ENCODE results near the gene FAM135A.
"Not testable (repeated sequence)": the region's sequence is repeated elsewhere in the genome, so short reads cannot be mapped to it uniquely, and the experiment has no call there.

Gene FAM135A

DNA sequence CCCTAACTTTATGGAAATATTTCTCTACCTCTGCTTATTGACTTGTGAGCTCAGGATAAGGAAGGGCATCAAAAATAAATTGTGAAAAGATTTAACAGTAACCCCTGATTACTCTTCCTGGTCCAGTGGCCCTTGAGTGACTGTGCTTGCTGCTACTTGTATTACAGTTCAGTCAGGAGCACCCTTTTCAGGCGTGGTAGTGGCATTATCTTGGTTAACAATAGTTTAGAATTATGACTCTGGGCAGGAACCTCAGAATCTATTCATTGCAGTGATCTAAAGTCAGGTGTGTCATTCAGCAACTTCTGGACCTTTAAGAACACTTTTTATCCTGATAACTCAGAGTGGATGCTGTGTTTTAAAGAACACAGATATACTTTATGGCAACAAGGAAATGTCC, 43.4 kb downstream of the FAM135A start:
- TF ChIP-seq, protein P1, sequence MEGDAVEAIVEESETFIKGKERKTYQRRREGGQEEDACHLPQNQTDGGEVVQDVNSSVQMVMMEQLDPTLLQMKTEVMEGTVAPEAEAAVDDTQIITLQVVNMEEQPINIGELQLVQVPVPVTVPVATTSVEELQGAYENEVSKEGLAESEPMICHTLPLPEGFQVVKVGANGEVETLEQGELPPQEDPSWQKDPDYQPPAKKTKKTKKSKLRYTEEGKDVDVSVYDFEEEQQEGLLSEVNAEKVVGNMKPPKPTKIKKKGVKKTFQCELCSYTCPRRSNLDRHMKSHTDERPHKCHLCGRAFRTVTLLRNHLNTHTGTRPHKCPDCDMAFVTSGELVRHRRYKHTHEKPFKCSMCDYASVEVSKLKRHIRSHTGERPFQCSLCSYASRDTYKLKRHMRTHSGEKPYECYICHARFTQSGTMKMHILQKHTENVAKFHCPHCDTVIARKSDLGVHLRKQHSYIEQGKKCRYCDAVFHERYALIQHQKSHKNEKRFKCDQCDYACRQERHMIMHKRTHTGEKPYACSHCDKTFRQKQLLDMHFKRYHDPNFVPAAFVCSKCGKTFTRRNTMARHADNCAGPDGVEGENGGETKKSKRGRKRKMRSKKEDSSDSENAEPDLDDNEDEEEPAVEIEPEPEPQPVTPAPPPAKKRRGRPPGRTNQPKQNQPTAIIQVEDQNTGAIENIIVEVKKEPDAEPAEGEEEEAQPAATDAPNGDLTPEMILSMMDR (IDR thresholded peaks at IDR 0.05; ENCODE audit: insufficient read depth, low read length, poor library complexity, severe bottlenecking), result no peak
- Histone ChIP-seq H3K4me3 (replicated peaks; ENCODE audit: low read depth, low read length) (no peak overlapping the region), H3K27me3 (replicated peaks; ENCODE audit: control insufficient read depth, insufficient read depth, low read length) (no peaks in the 10 kb centered on the region), H3K36me3 (ENCODE audit: control insufficient read depth, insufficient read depth, low read length) (no peaks in the 10 kb centered on the region)
- no peak for DNase-seq (ENCODE audit: extremely low read depth, insufficient read length)

DNA sequence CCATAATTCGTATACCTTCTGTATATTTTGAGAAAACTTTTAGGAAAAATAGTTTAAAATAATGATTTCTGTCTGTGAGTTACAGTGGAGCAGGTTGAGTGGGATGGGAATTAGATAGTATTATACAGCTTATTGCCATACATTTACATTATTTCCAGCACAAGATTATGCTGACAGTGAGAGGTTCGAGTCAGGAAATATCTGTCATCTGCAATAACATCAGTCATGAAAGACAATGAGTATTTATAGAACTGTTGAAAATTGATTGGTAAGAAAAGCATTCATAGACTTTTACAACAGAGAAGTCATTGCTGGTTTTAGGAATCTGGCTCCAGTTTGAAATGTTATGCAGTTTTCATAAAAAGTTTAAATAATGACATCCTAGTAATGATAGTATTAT, 45.9 kb downstream of the FAM135A start:
- no peaks in the 10 kb centered on the region for H3K27me3 ChIP-seq (replicated peaks; ENCODE audit: control insufficient read depth, insufficient read depth, low read length)
- TF ChIP-seq, protein P1 (IDR thresholded peaks at IDR 0.05; ENCODE audit: insufficient read depth, low read length, poor library complexity, severe bottlenecking), result no peak
- DNase-seq (ENCODE audit: extremely low read depth, insufficient read length), result no peak
- H3K4me3 ChIP-seq (replicated peaks; ENCODE audit: low read depth, low read length), result no peak overlapping the region
- no peaks in the 10 kb centered on the region for H3K36me3 ChIP-seq (ENCODE audit: control insufficient read depth, insufficient read depth, low read length)

DNA sequence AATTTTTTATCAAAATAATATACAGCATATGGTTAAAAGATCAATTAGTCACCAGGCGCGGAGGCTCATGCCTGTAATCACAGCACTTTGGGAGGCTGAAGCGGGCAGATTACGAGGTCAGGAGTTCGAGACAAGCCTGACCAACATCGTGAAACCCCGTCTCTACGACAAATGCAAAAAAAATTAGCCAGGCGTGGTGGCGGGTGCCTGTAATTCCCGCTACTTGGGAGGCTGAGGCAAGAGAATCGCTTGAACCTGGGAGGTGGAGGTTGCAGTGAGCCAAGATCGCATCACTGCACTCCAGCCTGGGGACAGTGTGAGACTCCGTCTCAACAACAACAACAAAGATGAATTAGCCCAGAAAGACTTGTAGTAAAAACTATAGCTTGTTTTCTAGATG, 46.4 kb downstream of the FAM135A start:
- H3K27me3 ChIP-seq (replicated peaks; ENCODE audit: control insufficient read depth, insufficient read depth, low read length); H3K4me3 ChIP-seq (replicated peaks; ENCODE audit: low read depth, low read length); H3K36me3 ChIP-seq (ENCODE audit: control insufficient read depth, insufficient read depth, low read length); DNase-seq (ENCODE audit: extremely low read depth, insufficient read length): not testable (repeated sequence)

DNA sequence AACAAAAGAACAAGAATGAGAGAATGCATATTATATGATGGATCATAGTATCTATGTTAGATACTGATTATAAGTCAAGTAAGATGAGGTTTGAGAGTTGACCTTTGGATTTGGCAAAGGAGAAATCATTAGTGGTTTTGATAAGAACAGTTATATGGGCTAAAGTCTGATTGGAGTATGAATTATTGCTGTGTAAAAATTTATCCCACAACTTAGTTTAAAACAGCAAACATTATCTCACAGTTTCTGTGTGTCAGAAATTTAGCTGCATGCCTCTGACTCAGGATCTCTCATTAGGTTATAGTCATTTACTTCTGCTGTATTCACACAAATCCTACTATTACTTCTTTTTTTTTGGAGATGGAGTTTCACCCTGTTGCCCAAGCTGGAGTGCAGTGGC, 56.7 kb downstream of the FAM135A start:
- DNase-seq (ENCODE audit: extremely low read depth, insufficient read length), result no peak
- TF ChIP-seq, protein P1 (IDR thresholded peaks at IDR 0.05; ENCODE audit: insufficient read depth, low read length, poor library complexity, severe bottlenecking), result no peak
- H3K27me3 ChIP-seq (replicated peaks; ENCODE audit: control insufficient read depth, insufficient read depth, low read length), result no peaks in the 10 kb centered on the region
- H3K4me3 ChIP-seq (replicated peaks; ENCODE audit: low read depth, low read length), result no peak overlapping the region
- H3K36me3 ChIP-seq (ENCODE audit: control insufficient read depth, insufficient read depth, low read length), result no peaks in the 10 kb centered on the region

DNA sequence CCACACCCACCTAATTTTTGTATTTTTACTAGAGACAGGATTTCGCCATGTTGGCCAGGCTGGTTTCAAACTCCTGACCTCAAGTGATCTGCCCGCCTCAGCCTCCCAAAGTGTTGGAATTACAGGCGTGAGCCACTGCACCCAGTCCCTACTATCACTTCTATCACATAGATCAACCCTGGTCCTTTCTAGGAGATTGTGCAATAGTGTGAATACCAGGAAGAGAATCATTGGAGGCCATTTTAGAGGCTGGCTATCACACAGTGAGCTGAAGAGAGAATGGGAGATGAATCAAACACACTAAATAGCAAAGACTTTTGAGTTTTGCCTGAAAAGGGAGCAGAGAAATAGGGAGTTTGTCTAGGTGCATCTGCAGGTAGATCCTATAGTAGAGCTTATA, 57.2 kb downstream of the FAM135A start:
- DNase-seq (ENCODE audit: extremely low read depth, insufficient read length); H3K27me3 ChIP-seq (replicated peaks; ENCODE audit: control insufficient read depth, insufficient read depth, low read length); H3K36me3 ChIP-seq (ENCODE audit: control insufficient read depth, insufficient read depth, low read length); H3K4me3 ChIP-seq (replicated peaks; ENCODE audit: low read depth, low read length): not testable (repeated sequence)

DNA sequence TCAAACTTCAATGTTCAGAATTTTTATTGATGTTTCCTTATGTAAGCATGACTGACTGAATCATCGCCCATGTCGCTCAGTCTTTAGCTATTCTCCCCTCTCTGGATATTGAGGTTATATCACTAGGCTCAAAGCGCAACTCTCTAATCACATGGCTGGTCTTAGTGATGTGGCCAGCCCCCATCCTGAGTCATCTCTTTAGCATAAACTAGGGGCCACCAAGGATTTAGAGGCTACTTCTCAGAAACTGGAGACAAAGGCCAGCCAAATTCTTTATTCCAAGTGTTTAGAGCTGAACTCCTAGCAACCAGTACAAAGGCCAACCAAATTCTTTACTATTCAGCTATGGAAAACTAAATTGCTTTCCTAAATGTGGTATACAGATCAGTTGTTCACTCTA, 61.4 kb downstream of the FAM135A start:
- H3K27me3 ChIP-seq (replicated peaks; ENCODE audit: control insufficient read depth, insufficient read depth, low read length), result no peaks in the 10 kb centered on the region
- no peak for DNase-seq (ENCODE audit: extremely low read depth, insufficient read length)
- TF ChIP-seq, protein P1 (IDR thresholded peaks at IDR 0.05; ENCODE audit: insufficient read depth, low read length, poor library complexity, severe bottlenecking), result no peak
- H3K4me3 ChIP-seq (replicated peaks; ENCODE audit: low read depth, low read length), result no peak overlapping the region
- H3K36me3 ChIP-seq (ENCODE audit: control insufficient read depth, insufficient read depth, low read length), result no peaks in the 10 kb centered on the region

DNA sequence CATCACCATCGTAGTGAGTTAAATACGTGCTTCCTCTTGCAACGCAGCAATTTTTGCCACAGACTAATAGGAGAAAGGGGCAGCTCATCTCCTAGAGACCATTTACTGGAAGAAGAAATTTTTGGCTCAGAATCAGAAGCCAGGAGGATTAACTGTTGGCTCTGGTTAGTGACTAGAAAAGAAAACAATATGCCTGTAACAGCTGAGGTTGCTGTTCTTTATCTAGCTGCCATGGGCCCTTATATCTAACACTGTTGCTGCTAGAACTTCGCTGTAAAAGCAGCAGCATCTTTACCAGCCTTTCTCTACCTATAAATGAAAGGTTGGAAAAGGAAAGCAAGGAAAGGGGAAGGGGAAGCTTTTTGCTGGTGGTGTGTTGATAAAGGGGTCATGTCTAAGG, 65.9 kb downstream of the FAM135A start:
- no peak overlapping the region for H3K4me3 ChIP-seq (replicated peaks; ENCODE audit: low read depth, low read length)
- TF ChIP-seq, protein P1 (IDR thresholded peaks at IDR 0.05; ENCODE audit: insufficient read depth, low read length, poor library complexity, severe bottlenecking), result no peak

DNA sequence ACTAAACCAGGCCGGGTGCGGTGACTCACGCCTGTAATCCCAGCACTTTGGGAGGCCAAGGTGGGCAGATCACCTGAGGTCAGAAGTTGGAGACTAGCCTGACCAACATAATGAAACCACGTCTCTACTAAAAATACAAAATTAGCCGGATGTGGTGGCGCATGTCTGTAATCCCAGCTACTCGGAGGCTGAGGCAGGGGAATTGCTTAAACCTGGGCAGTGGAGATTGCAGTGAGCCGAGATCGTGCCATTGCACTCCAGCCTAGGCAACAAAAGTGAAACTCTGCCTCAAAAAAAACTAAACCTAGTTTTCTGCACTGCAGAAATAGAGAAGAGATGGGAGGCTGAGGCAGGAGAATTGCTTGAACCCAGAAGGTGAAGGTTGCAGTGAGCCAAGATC, 73.3 kb downstream of the FAM135A start:
- DNase-seq (ENCODE audit: extremely low read depth, insufficient read length); H3K27me3 ChIP-seq (replicated peaks; ENCODE audit: control insufficient read depth, insufficient read depth, low read length); H3K4me3 ChIP-seq (replicated peaks; ENCODE audit: low read depth, low read length); H3K36me3 ChIP-seq (ENCODE audit: control insufficient read depth, insufficient read depth, low read length): not testable (repeated sequence)

More for the DNA sequence above, 65.9 kb downstream of the FAM135A start:
- Histone ChIP-seq H3K27me3 (replicated peaks; ENCODE audit: control insufficient read depth, insufficient read depth, low read length) (no peaks in the 10 kb centered on the region), H3K36me3 (ENCODE audit: control insufficient read depth, insufficient read depth, low read length) (peaks cover 2% of the 10 kb centered on the region; the same call in 1 of the 2 replicates)
- DNase-seq (ENCODE audit: extremely low read depth, insufficient read length), result no peak

All from GM06990 (cell line).